ENCODE measurements around the gene BFSP2. TPM values are rescaled to one million over a fixed set of nuclear protein-coding genes. Genes with fewer than 3 reads are reported as not detected.

BFSP2 gene
- total and polyA plus RNA-seq, 3 donors from 2014 or later: not detected

DNA sequence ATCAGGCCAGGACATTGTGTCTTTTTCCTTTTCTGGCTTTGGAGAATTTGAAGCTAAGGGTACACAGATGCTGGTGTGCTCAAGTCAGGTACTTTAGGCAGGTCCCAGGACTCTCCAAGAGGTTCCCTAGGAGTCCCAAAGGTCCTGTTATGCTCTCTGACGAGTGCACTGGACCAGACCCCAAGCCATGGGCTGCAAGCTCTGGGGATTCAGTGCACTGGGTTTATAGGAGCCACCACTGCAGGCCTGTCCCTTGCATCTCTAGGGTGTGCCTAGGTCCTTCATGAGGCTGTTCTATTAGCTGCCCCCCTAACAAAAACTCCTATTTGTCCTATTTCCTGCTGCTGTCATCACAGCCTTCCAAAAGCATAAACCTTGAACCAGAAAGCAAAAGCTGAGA, 31.9 kb upstream of the BFSP2 start:
- Histone ChIP-seq H3K27ac (no peak overlapping the region), H3K27me3 (no peaks in the 10 kb centered on the region), H3K4me3 (no peak overlapping the region), H3K9me3 (no peaks in the 10 kb centered on the region), H3K4me1 (no peaks in the 10 kb centered on the region), H3K36me3 (ENCODE audit: low read depth, missing control alignments) (no peaks in the 10 kb centered on the region)
- 60 to 81% methylated on average over 1 of the region's 1 CpG for WGBS, 2 donors
- intact Hi-C loops (cut with DNase I; ENCODE audit: low total_unique reads): no loop called here
- TF ChIP-seq, protein P1, sequence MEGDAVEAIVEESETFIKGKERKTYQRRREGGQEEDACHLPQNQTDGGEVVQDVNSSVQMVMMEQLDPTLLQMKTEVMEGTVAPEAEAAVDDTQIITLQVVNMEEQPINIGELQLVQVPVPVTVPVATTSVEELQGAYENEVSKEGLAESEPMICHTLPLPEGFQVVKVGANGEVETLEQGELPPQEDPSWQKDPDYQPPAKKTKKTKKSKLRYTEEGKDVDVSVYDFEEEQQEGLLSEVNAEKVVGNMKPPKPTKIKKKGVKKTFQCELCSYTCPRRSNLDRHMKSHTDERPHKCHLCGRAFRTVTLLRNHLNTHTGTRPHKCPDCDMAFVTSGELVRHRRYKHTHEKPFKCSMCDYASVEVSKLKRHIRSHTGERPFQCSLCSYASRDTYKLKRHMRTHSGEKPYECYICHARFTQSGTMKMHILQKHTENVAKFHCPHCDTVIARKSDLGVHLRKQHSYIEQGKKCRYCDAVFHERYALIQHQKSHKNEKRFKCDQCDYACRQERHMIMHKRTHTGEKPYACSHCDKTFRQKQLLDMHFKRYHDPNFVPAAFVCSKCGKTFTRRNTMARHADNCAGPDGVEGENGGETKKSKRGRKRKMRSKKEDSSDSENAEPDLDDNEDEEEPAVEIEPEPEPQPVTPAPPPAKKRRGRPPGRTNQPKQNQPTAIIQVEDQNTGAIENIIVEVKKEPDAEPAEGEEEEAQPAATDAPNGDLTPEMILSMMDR (IDR thresholded peaks at IDR 0.05): no peak
- no peak for TF ChIP-seq POLR2A (IDR thresholded peaks at IDR 0.05)
- DNase-seq: no peak

DNA sequence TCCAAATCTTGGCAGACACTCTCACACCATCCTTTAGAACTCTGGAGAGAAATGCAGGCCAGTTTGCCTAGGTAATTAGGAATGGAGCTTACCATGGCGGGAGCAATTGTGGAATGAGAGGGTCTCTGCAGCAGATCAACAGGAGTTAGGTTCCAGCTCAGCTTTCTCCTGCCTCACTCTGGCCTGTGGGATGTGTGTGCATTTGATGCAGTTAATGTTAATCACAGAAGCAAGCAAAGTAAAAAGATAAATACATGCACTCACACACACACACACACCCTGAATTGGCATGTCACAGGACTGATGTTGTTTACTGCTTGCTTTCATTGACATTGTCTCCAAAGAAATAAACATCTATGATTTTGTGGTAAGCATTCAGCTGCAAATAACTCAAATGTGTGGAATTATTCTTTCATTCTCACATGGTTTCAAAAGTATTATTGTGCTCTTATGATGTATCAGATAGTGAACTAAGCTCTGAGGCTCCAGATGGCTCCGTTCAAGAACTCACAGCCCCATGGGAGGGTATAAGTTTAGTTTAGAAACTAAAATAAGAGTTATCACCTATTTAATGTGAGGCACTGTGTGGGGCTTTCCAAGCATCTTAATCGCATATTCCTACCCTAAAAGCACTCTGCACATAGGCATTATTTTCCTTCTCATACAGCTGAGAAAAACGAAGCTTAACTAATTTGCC, 31.3 kb upstream of the BFSP2 start:
- H3K36me3 ChIP-seq (ENCODE audit: low read depth, missing control alignments): no peaks in the 10 kb centered on the region
- no peaks in the 10 kb centered on the region for H3K4me1 ChIP-seq
- 34 to 61% methylated on average over 4 of the region's 4 CpGs for WGBS, 2 donors
- H3K9me3 ChIP-seq: no peaks in the 10 kb centered on the region
- no peak for DNase-seq
- no peaks in the 10 kb centered on the region for H3K27me3 ChIP-seq
- H3K27ac ChIP-seq: no peak overlapping the region
- TF ChIP-seq POLR2A (IDR thresholded peaks at IDR 0.05): no peak
- TF ChIP-seq, protein P1 (IDR thresholded peaks at IDR 0.05): no peak
- H3K4me3 ChIP-seq: no peak overlapping the region
- intact Hi-C loops (cut with DNase I; ENCODE audit: low total_unique reads): no loop called here

DNA sequence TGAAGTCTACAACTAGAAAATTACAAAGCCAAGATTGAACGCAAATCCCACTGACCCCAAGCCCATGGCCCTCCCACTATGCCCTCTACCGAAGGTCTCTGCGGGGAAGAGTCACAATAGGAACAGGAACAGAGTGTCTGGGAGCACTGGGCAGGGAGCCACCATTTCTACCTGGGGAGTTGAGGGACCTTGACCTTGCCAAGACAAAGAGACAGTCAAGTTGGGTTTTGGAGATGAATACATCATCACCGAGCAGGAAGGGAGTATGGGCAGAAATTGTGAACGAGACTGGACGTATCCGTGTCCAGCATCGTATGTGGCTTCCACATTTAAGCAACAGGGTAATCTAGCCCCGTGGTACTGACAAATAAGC, 30.8 kb upstream of the BFSP2 start:
- Histone ChIP-seq H3K4me3 (no peak overlapping the region), H3K27ac (no peak overlapping the region), H3K27me3 (no peaks in the 10 kb centered on the region), H3K4me1 (no peaks in the 10 kb centered on the region), H3K9me3 (no peaks in the 10 kb centered on the region), H3K36me3 (ENCODE audit: low read depth, missing control alignments) (no peaks in the 10 kb centered on the region)
- WGBS, 2 donors: 48 to 53% methylated on average over 9 of the region's 9 CpGs
- intact Hi-C loops (cut with DNase I; ENCODE audit: low total_unique reads): no loop called here
- DNase-seq: no peak
- TF ChIP-seq, protein P1 (IDR thresholded peaks at IDR 0.05): no peak
- TF ChIP-seq POLR2A (IDR thresholded peaks at IDR 0.05): no peak

DNA sequence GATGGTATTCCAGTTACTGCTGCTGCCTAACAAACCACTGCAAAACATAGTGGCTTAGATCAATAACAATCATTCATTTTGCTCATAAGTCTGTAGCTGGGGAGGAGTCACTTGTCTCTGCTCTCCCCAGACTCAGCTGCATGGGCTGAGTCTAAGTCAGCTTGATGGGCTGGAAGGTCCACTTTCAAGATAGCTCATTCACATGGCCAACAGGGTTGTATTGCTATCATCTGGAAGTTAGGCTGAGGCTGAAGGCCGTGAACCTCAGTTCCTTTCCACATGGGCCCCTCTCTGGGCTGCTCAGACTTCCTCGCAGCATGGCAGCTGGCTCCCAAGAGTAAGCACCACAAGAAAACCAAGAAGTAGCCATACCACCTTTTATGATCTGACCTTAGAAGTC, 28.7 kb upstream of the BFSP2 start:
- Histone ChIP-seq H3K9me3 (no peaks in the 10 kb centered on the region), H3K4me3 (no peak overlapping the region), H3K27ac (no peak overlapping the region), H3K27me3 (no peaks in the 10 kb centered on the region), H3K4me1 (no peaks in the 10 kb centered on the region), H3K36me3 (ENCODE audit: low read depth, missing control alignments) (no peaks in the 10 kb centered on the region)
- DNase-seq: no peak
- 84 to 97% methylated on average over 2 of the region's 2 CpGs for WGBS, 2 donors
- TF ChIP-seq, protein P1 (IDR thresholded peaks at IDR 0.05): no peak
- no peak for TF ChIP-seq POLR2A (IDR thresholded peaks at IDR 0.05)
- intact Hi-C loops (cut with DNase I; ENCODE audit: low total_unique reads): no loop called here

DNA sequence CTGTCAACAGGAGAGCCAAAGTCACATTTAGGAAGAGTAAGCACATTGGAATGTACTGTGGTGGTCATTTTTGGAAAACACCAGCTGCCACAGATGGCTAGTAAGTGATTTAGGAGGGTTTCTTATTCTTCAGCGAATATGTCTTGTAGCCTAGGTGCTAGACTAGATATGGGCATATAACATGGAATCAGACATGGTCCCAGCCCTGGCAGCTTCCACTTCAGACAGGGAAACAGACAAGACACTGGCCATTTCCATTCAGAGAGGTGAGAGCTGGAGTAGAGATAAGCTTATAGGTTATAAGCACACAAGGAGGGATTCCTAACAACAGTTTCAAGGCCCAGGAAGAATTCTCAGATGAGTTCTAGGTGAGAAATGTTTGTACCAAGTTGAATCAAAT, 28.2 kb upstream of the BFSP2 start:
- no peak for DNase-seq
- no peaks in the 10 kb centered on the region for H3K27me3 ChIP-seq
- no peak overlapping the region for H3K4me3 ChIP-seq
- 100% methylated on average over 1 of the region's 1 CpG for WGBS, 2 donors
- no peaks in the 10 kb centered on the region for H3K36me3 ChIP-seq (ENCODE audit: low read depth, missing control alignments)
- intact Hi-C loops (cut with DNase I; ENCODE audit: low total_unique reads): no loop called here
- H3K4me1 ChIP-seq: no peaks in the 10 kb centered on the region
- TF ChIP-seq POLR2A (IDR thresholded peaks at IDR 0.05): no peak
- TF ChIP-seq, protein P1 (IDR thresholded peaks at IDR 0.05): no peak
- no peak overlapping the region for H3K27ac ChIP-seq
- no peaks in the 10 kb centered on the region for H3K9me3 ChIP-seq
